IMR-90 (cell line): ENCODE measurements around the gene FBLIM1. TPM values are rescaled to one million over a fixed set of nuclear protein-coding genes. Genes with fewer than 3 reads are reported as not detected.
A peak's percentile ranks its signal among the peaks of the same experiment; 100 is the strongest.

Source experiments
- ATAC-seq: fragments of 200-7000 bp; cut with Tn5 transposase; 2 replicates; pipeline ENCODE4 v1.9.1; 2020; ENCODE audit warnings: low read depth, mild to moderate bottlenecking, moderate library complexity
- BruUV-seq: library from RNA; stranded (reverse); fragments of 400-500 nt; replicated peaks from 2 replicates; lab custom pipeline; 2021; lab: Mats Ljungman, UMichigan
- CTCF ChIA-PET: fragments of 300-600 bp; formaldehyde crosslinking; extraction: SDS; loops from one replicate; lab custom pipeline; 2021; ENCODE audit warnings: antibody characterized with exemption; lab: Yijun Ruan, JAX
- POLR2A ChIA-PET: fragments of 300-600 bp; sonication (Branson Sonifier 250); formaldehyde crosslinking; loops from one replicate; lab custom pipeline; 2022; ENCODE audit warnings: antibody characterized with exemption; ENCODE audit not compliant: unreplicated experiment; lab: Charles Lee
- DNase-seq: peaks from one replicate; pipeline ENCODE4 v3.0.0; 2013
- H2AFZ ChIP-seq: replicated peaks from 2 replicates; pipeline ENCODE3; 2013; ENCODE audit warnings: low read length, mild to moderate bottlenecking; ENCODE audit not compliant: poor library complexity
- H2AK5ac ChIP-seq: 2 replicates; pipeline ENCODE4 v1.6.1; 2013; ENCODE audit warnings: low read depth, low read length, inconsistent platforms
- H2AK9ac ChIP-seq: replicated peaks from 2 replicates; pipeline ENCODE3; 2013; ENCODE audit warnings: mild to moderate bottlenecking, low read depth, low read length, moderate library complexity; ENCODE audit not compliant: poor library complexity
- H2BK120ac ChIP-seq: 2 replicates; pipeline ENCODE4 v1.6.1; 2013; ENCODE audit warnings: low read depth, low read length, inconsistent platforms
- H2BK15ac ChIP-seq: 3 replicates; pipeline ENCODE4 v1.6.1; 2013; ENCODE audit warnings: low read depth, low read length, inconsistent platforms
- H2BK20ac ChIP-seq: 2 replicates; pipeline ENCODE4 v1.6.1; 2013; ENCODE audit warnings: low read depth, mild to moderate bottlenecking, inconsistent platforms, low read length, moderate library complexity
- H2BK5ac ChIP-seq: 2 replicates; pipeline ENCODE4 v1.6.1; 2013; ENCODE audit warnings: mild to moderate bottlenecking, low read depth, low read length, inconsistent platforms; ENCODE audit not compliant: poor library complexity, severe bottlenecking
- H3K14ac ChIP-seq: replicated peaks from 2 replicates; pipeline ENCODE4 v1.6.1; 2013; ENCODE audit warnings: low read depth, low read length, inconsistent platforms
- H3K18ac ChIP-seq: 2 replicates; pipeline ENCODE4 v1.6.1; 2013; ENCODE audit warnings: low read depth, low read length, control low read depth
- H3K23ac ChIP-seq: 2 replicates; pipeline ENCODE4 v1.6.1; 2013; ENCODE audit warnings: low read depth, low read length, inconsistent platforms
- H3K27ac ChIP-seq: 2 replicates; pipeline ENCODE4 v1.5.1; 2013; ENCODE audit warnings: mild to moderate bottlenecking, control low read depth, low read length; ENCODE audit not compliant: insufficient read depth
- H3K27me3 ChIP-seq: 2 replicates; pipeline ENCODE4 v1.6.1; 2013; ENCODE audit warnings: low read length; ENCODE audit not compliant: control insufficient read depth, insufficient read depth
- H3K36me3 ChIP-seq: 2 replicates; pipeline ENCODE4 v1.6.1; 2013; ENCODE audit warnings: low read length, mixed read lengths; ENCODE audit not compliant: control insufficient read depth, insufficient read depth
- H3K4ac ChIP-seq: 2 replicates; pipeline ENCODE4 v1.6.1; 2013; ENCODE audit warnings: low read depth, low read length, inconsistent platforms
- H3K4me1 ChIP-seq: 2 replicates; pipeline ENCODE4 v1.6.1; 2013; ENCODE audit warnings: low read length, mixed read lengths; ENCODE audit not compliant: control insufficient read depth, insufficient read depth
- H3K4me2 ChIP-seq: 2 replicates; pipeline ENCODE4 v1.6.1; 2013; ENCODE audit warnings: low read depth, mild to moderate bottlenecking, control low read depth, low read length, moderate library complexity
- H3K4me3 ChIP-seq: 2 replicates; pipeline ENCODE4 v1.5.1; 2013; ENCODE audit warnings: low read depth, mild to moderate bottlenecking, control low read depth, low read length, moderate library complexity; ENCODE audit not compliant: insufficient read depth
- H3K56ac ChIP-seq: 2 replicates; pipeline ENCODE4 v1.6.1; 2013; ENCODE audit warnings: low read length, inconsistent platforms; ENCODE audit not compliant: insufficient read depth; ENCODE audit errors: extremely low read depth
- H3K79me1 ChIP-seq, 2 experiments: 2 replicates each; pipeline ENCODE4 v1.6.1; 2013; ENCODE audit warnings: low read length in 2 of 2, inconsistent platforms in 1 of 2, low read depth in 1 of 2
- H3K9ac ChIP-seq: 2 replicates; pipeline ENCODE4 v1.6.1; 2013; ENCODE audit warnings: low read depth, low read length, control low read depth
- H3K9me1 ChIP-seq: 2 replicates; pipeline ENCODE4 v1.6.1; 2013; ENCODE audit warnings: low read length, inconsistent platforms; ENCODE audit not compliant: insufficient read depth
- H3K9me3 ChIP-seq: 2 replicates; pipeline ENCODE4 v1.6.1; 2013; ENCODE audit warnings: low read length; ENCODE audit not compliant: control insufficient read depth, insufficient read depth
- H4K20me1 ChIP-seq: 2 replicates; pipeline ENCODE4 v1.6.1; 2013; ENCODE audit warnings: low read length, inconsistent platforms; ENCODE audit not compliant: insufficient read depth
- H4K5ac ChIP-seq: 2 replicates; pipeline ENCODE4 v1.6.1; 2013; ENCODE audit warnings: mild to moderate bottlenecking, low read depth, low read length, control low read depth
- H4K8ac ChIP-seq, 2 experiments: 2 replicates each; pipeline ENCODE4 v1.6.1; 2013; ENCODE audit warnings: low read depth in 2 of 2, low read length in 2 of 2, control low read depth in 1 of 2, inconsistent platforms in 1 of 2
- H4K91ac ChIP-seq: 2 replicates; pipeline ENCODE4 v1.6.1; 2013; ENCODE audit warnings: low read depth, low read length, inconsistent platforms; ENCODE audit not compliant: insufficient read depth
- BHLHE40 ChIP-seq: fragments of 150-350 bp; IDR thresholded peaks from 2 replicates; pipeline ENCODE4 v1.6.1; 2016; ENCODE audit warnings: mild to moderate bottlenecking, low read depth, low read length
- CEBPB ChIP-seq: IDR thresholded peaks from 2 replicates; pipeline ENCODE4 v1.6.1; 2012; ENCODE audit warnings: low read depth, low read length, improper control_type of control experiment
- CHD1 ChIP-seq: IDR thresholded peaks from 2 replicates; pipeline ENCODE4 v1.6.1; 2012; ENCODE audit warnings: low read depth, low read length, improper control_type of control experiment
- FOS ChIP-seq: fragments of 150-350 bp; IDR thresholded peaks from 2 replicates; pipeline ENCODE4 v1.6.1; 2016; ENCODE audit warnings: low read depth, low read length
- MAFK ChIP-seq: IDR thresholded peaks from 2 replicates; pipeline ENCODE4 v1.6.1; 2012; ENCODE audit warnings: low read depth, low read length, improper control_type of control experiment
- MAZ ChIP-seq: IDR thresholded peaks from 2 replicates; pipeline ENCODE4 v1.6.1; 2012; ENCODE audit warnings: low read depth, mild to moderate bottlenecking, low read length, improper control_type of control experiment, moderate library complexity, borderline replicate concordance
- MXI1 ChIP-seq: IDR thresholded peaks from 2 replicates; pipeline ENCODE4 v1.6.1; 2012; ENCODE audit warnings: low read depth, mild to moderate bottlenecking, low read length, moderate library complexity, borderline replicate concordance
- NFE2L2 ChIP-seq: fragments of 150-350 bp; IDR thresholded peaks from 2 replicates; pipeline ENCODE4 v1.6.1; 2016; ENCODE audit warnings: low read depth, mild to moderate bottlenecking, low read length
- POLR2A ChIP-seq: IDR thresholded peaks from 2 replicates; pipeline ENCODE4 v1.6.1; 2012; ENCODE audit warnings: mild to moderate bottlenecking, low read depth, low read length
- RAD21 ChIP-seq: IDR thresholded peaks from 2 replicates; pipeline ENCODE4 v1.6.1; 2012; ENCODE audit warnings: low read length, improper control_type of control experiment
- RCOR1 ChIP-seq: IDR thresholded peaks from 2 replicates; pipeline ENCODE4 v1.6.1; 2012; ENCODE audit warnings: mild to moderate bottlenecking, low read length, improper control_type of control experiment; ENCODE audit not compliant: insufficient replicate concordance
- RFX5 ChIP-seq: IDR thresholded peaks from 2 replicates; pipeline ENCODE4 v1.8.0; 2012; ENCODE audit warnings: low read depth, mild to moderate bottlenecking, low read length, moderate library complexity
- SMC3 ChIP-seq: fragments of 150-350 bp; IDR thresholded peaks from 2 replicates; pipeline ENCODE4 v1.6.1; 2016; ENCODE audit warnings: low read depth, mild to moderate bottlenecking, antibody characterized with exemption, low read length, moderate library complexity
- WGBS, 2 experiments: methylation state at CpG; one replicate each; pipeline versions ENCODE4 v1.1.5 to v1.1.7; 2013; ENCODE audit warnings: missing lambda C conversion rate in 2 of 2; ENCODE audit not compliant: insufficient read length in 1 of 2; ENCODE audit errors: extremely low coverage in 2 of 2; 5-methylcytosine and 5-hydroxymethylcytosine counted together
- dilution Hi-C: fragments of 300-500 bp; cut with HindIII; formaldehyde crosslinking; loops from one replicate; pipeline ENCODE4 v1.14.3; 2018; ENCODE audit warnings: low sequenced_read_pairs; ENCODE audit not compliant: unreplicated experiment
- in situ Hi-C: fragments of 300-500 bp; cut with MboI; formaldehyde crosslinking; loops from 3 replicates; pipeline ENCODE4 v1.14.3; 2019; ENCODE audit warnings: low sequenced_read_pairs, inconsistent platforms, mixed read lengths
- intact Hi-C: fragments of 100-400 bp; cut with micrococcal nuclease; formaldehyde crosslinking; loops from 2 replicates; pipeline ENCODE4 v1.10.0; 2022
- polyA plus RNA-seq, 3 experiments: library from polyadenylated mRNA; depleted of rRNA; stranded (reverse); fragments of >200 nt; gene quantifications; 2 replicates each; pipeline ENCODE4 v1.2.3, GENCODE V29; 2012; ENCODE audit warnings: low replicate concordance in 1 of 3
- total RNA-seq: library from RNA; depleted of rRNA; stranded (reverse); fragments of >200 nt; gene quantifications from 2 replicates; pipeline ENCODE4 v1.2.3, GENCODE V29; 2012
- TF ChIP-seq, protein P1 (sequence below): fragments of 150-350 bp; IDR thresholded peaks from 2 replicates; pipeline ENCODE4 v1.6.1; 2017; ENCODE audit warnings: mild to moderate bottlenecking, antibody characterized with exemption, low read length, low read depth
- TF ChIP-seq, protein P2 (sequence below): conservative IDR thresholded peaks from 2 replicates; pipeline ENCODE4 v1.5.1; 2012; ENCODE audit warnings: mild to moderate bottlenecking, low read depth, low read length, improper control_type of control experiment

The FBLIM1 gene
- total and polyA plus RNA-seq, 2 of the 4 experiments (the other 2 are of a cell fraction), result 52.2 to 140 TPM

DNA sequence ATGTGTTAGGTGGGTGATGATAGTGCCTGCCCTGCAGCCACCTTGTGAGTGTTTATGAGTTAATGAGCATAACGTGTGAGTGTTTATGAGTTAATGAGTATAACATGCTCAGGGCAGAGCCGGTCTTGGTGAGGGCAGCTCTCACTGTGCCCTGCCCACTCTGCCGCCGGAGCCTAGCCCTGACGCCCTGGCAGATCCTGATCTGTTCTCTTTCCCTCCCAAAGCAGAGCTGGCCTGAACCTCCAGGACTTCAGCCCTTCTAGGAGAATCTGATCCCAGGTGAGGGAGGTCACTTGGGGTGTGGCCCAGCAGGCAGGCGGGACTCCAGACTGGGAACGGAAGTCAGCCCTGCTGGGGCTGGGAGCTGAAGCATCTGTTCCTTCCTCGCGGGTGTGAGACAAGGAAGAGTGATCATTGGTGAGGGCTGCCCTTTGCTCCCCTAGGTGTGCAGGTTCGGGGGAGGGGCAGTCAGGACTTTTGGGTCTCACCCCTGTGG, 5.7 kb downstream of the FBLIM1 start:
- H3K9me3 ChIP-seq, result no peaks in the 10 kb centered on the region
- H2BK20ac ChIP-seq, result no peak overlapping the region
- in situ Hi-C loops, result no loop called here
- H4K5ac ChIP-seq, result no peak overlapping the region
- no peak overlapping the region for H3K9ac ChIP-seq
- peaks cover 27 to 54% of the 10 kb centered on the region in 2 experiments for H3K79me1 ChIP-seq
- H3K23ac ChIP-seq, result no peak overlapping the region
- no peak overlapping the region for H2BK5ac ChIP-seq
- H3K27me3 ChIP-seq, result no peaks in the 10 kb centered on the region
- H3K18ac ChIP-seq, result no peak overlapping the region
- TF ChIP-seq CHD1 (no peak), NFE2L2 (no peak), CEBPB (no peak), RAD21 (no peak), SMC3 (no peak), RCOR1 (no peak), RFX5 (no peak), POLR2A (no peak), MXI1 (no peak), MAZ (no peak), MAFK (no peak), BHLHE40 (no peak), FOS (no peak)
- TF ChIP-seq, protein P1, sequence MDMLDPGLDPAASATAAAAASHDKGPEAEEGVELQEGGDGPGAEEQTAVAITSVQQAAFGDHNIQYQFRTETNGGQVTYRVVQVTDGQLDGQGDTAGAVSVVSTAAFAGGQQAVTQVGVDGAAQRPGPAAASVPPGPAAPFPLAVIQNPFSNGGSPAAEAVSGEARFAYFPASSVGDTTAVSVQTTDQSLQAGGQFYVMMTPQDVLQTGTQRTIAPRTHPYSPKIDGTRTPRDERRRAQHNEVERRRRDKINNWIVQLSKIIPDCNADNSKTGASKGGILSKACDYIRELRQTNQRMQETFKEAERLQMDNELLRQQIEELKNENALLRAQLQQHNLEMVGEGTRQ, result no peak
- TF ChIP-seq, protein P2, sequence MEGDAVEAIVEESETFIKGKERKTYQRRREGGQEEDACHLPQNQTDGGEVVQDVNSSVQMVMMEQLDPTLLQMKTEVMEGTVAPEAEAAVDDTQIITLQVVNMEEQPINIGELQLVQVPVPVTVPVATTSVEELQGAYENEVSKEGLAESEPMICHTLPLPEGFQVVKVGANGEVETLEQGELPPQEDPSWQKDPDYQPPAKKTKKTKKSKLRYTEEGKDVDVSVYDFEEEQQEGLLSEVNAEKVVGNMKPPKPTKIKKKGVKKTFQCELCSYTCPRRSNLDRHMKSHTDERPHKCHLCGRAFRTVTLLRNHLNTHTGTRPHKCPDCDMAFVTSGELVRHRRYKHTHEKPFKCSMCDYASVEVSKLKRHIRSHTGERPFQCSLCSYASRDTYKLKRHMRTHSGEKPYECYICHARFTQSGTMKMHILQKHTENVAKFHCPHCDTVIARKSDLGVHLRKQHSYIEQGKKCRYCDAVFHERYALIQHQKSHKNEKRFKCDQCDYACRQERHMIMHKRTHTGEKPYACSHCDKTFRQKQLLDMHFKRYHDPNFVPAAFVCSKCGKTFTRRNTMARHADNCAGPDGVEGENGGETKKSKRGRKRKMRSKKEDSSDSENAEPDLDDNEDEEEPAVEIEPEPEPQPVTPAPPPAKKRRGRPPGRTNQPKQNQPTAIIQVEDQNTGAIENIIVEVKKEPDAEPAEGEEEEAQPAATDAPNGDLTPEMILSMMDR, result no peak
- dilution Hi-C loops, result no loop called here
- no peak overlapping the region for H4K91ac ChIP-seq
- DNase-seq, result no peak
- POLR2A ChIA-PET, result no interaction called here
- H3K56ac ChIP-seq, result no peak overlapping the region
- H2AK9ac ChIP-seq, result no peak overlapping the region
- H3K14ac ChIP-seq, result no peak overlapping the region
- no peak overlapping the region; the same call in 1 of the 2 replicates for H2AK5ac ChIP-seq
- H3K4me3 ChIP-seq, result no peak overlapping the region
- peaks cover 43% of the 10 kb centered on the region for H3K36me3 ChIP-seq
- no peak overlapping the region for H4K8ac ChIP-seq
- no CpG with 5 or more reads among the region's 10 CpGs for WGBS, 2 experiments
- H3K9me1 ChIP-seq, result peaks cover 17% of the 10 kb centered on the region
- H2BK120ac ChIP-seq, result no peak overlapping the region
- no peak overlapping the region for H2BK15ac ChIP-seq
- peak overlapping the region; percentile 2 for H2AFZ ChIP-seq
- H3K4ac ChIP-seq, result no peak overlapping the region
- H3K4me1 ChIP-seq, result peaks cover 11% of the 10 kb centered on the region
- CTCF ChIA-PET, result no interaction called here
- H4K20me1 ChIP-seq, result peaks cover 46% of the 10 kb centered on the region
- H3K27ac ChIP-seq, result no peak overlapping the region
- no TSS peak for BruUV-seq
- no peak overlapping the region for H3K4me2 ChIP-seq
- ATAC-seq, result no peak
- intact Hi-C loops, result no loop called here
